Right lobe of liver (tissue), 4 donors: ENCODE measurements around the gene KCNJ16.

Source experiments
- POLR2A ChIP-seq: fragments of 450-650 bp; IDR thresholded peaks from one replicate; pipeline ENCODE4 v1.6.1; 2017; ENCODE audit warnings: antibody characterized with exemption, mild to moderate bottlenecking
- TF ChIP-seq, protein P1 (sequence below), 4 donors: fragments of 200-600 bp in 3 of 4; fragments of 450-650 bp in 1 of 4; IDR thresholded peaks; one replicate each; pipeline versions ENCODE4 v1.5.1 to v1.8.0; 2016 to 2022; ENCODE audit warnings: antibody characterized with exemption in 4 of 4, mild to moderate bottlenecking in 2 of 4
- donor health status: DM: no; HTN: no; CAD: no.
- donor health status: DM: no; HTN: no; CAD: no.
- donor health status: DM: no; HTN: yes; CAD: no.

DNA sequence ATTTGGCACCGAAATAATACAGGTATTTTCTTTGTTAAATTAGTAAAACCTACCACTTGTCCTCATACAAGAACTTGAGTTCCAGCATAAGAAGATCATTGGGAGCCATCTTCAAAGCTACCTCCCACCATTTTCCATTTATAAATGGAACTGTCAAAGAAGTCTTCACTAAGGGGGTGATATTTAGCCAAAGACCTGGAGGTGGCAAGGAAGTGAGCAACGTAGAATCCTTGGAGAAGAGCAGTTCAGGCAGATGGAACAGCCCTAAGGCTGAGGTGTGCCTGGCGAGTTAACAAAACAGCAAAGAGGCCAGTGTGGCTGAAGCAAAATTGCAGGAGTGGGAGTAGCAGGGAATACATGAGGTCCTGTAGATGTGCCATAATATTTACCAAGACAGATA, 1.8 kb downstream of the KCNJ16 start:
- TF ChIP-seq, protein P1, sequence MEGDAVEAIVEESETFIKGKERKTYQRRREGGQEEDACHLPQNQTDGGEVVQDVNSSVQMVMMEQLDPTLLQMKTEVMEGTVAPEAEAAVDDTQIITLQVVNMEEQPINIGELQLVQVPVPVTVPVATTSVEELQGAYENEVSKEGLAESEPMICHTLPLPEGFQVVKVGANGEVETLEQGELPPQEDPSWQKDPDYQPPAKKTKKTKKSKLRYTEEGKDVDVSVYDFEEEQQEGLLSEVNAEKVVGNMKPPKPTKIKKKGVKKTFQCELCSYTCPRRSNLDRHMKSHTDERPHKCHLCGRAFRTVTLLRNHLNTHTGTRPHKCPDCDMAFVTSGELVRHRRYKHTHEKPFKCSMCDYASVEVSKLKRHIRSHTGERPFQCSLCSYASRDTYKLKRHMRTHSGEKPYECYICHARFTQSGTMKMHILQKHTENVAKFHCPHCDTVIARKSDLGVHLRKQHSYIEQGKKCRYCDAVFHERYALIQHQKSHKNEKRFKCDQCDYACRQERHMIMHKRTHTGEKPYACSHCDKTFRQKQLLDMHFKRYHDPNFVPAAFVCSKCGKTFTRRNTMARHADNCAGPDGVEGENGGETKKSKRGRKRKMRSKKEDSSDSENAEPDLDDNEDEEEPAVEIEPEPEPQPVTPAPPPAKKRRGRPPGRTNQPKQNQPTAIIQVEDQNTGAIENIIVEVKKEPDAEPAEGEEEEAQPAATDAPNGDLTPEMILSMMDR (IDR thresholded peaks at IDR 0.05): no peak
- TF ChIP-seq POLR2A: no peak
